GM18526 (cell line): ENCODE measurements around the gene NBDY.

Experiments
- POLR2A ChIP-seq: IDR thresholded peaks from 3 replicates; pipeline ENCODE4 v1.6.1; 2011; ENCODE audit not compliant: insufficient read length; ENCODE audit errors: extremely low read depth

The NBDY gene

GRCh38 chrX:56785442-56785841 is 56.4 kb downstream of the NBDY start:
- TF ChIP-seq POLR2A: no peak

- no peak for TF ChIP-seq POLR2A
Observed at GRCh38 chrX:56786889-56787733, 58.1 kb downstream of the NBDY start.

DNA sequence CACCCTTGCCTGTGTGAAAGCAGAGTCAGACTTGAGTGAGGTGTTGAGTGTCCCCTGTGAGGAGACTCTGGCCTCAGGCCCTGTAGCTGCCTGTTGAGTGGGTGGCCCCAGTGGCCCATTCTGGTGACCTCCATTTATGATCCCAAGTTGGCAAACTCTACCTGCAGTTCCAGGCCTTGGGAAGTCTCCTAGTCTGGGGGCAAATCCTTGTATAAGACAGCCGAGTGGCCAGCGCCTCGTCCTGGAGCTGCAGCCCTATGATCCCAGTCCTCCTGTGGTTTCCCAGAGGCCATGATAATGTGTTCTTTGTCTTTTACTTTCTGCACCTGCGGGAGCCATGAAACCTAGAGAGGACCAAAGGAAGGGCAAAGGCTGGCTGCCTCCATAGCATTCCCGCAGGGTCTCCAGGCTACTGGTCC is 58.7 kb downstream of the NBDY start:
- no peak for TF ChIP-seq POLR2A

DNA sequence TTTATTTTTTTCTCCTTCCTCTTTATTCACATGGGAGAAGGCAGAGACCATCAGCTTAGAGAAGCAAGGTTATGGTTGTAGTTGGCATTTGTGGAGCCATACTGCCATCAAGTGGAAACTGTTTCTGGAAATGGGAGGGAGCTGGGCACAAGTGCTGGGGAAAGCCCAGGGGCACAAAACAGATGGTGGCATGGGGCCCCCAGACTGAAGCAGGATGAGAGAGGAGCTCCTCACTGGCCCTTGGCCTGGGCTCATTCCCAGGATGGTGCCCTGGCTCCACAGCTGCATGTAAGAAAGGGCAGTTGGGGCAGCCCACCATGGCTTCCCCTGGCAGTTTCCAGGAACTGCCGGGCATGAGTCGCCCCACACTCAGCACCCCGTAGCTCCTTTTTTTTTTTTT is 59.2 kb downstream of the NBDY start:
- TF ChIP-seq POLR2A: no peak

DNA sequence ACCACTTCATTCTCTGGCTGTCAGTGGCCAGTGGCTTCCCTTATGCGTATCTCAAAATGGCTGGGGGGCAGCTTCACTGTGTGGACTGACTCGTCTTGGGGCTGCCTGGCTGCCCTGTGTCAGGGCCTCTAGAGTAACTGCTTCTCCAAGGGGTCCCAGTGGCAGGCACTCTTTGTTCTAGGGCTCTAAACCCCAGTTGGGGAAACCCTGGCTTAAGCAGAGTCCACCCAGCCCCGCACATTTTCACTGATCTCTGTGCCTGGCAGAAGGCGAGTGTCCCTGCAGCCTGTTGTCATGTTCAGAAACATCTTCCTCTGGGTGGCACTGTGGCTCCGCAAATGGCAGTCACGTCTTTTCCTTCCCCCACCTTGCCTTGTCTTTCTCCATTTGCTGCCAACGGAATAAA is 59.7 kb downstream of the NBDY start:
- TF ChIP-seq POLR2A: no peak

DNA sequence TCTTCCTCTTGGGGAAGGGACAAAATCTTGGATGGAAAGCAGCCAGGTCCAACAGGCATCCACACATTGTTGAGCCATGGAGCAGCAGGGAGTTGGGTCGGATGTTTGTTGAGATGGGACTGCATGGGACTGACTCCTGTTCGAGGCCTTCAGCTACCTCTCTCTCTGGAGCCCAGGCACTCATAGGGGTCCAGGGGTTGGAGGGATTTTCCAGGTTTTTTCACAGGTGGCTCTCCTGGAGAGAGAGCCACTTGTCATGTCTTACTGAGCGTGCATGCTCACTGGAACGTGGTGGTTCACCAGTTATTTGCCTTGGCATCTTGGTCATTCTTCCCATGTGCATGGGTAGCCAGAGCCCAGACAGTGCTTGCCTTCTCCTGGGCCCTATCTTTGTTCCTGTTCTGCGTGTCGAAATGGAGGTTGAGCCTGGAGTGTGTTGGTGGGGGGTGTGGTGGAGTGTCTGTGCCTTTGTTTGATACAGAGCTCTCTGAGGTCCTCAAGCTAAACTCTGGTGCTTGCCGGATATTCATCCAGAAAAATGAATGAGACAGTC is 60.6 kb downstream of the NBDY start:
- no peak for TF ChIP-seq POLR2A

DNA sequence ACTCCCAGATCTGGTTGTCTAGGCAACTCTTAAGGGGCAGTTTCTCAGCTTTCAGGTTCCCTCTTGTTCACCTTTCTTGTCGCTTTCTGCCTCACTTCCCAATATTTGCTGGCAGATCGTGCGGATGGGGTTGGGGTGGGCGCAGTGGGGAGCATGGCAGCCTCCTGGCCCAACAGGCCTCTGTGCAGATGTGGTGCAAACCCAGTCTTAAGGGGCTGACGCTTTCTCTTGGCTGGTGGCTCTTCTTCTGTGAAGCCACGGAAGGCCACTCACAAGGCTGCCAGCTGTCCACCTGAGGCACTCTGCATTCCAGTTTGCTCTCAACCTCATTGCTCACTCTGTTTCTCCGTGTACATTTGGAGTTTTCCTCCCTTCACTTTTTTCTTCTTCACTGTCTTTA is 61.7 kb downstream of the NBDY start:
- TF ChIP-seq POLR2A: no peak

- TF ChIP-seq POLR2A: no peak
Observed at GRCh38 chrX:56791456-56791855, 62.4 kb downstream of the NBDY start.

GRCh38 chrX:56792270-56793111 is 63.4 kb downstream of the NBDY start:
- no peak for TF ChIP-seq POLR2A

GRCh38 chrX:56793112-56793430 is 64.0 kb downstream of the NBDY start:
- TF ChIP-seq POLR2A: no peak

DNA sequence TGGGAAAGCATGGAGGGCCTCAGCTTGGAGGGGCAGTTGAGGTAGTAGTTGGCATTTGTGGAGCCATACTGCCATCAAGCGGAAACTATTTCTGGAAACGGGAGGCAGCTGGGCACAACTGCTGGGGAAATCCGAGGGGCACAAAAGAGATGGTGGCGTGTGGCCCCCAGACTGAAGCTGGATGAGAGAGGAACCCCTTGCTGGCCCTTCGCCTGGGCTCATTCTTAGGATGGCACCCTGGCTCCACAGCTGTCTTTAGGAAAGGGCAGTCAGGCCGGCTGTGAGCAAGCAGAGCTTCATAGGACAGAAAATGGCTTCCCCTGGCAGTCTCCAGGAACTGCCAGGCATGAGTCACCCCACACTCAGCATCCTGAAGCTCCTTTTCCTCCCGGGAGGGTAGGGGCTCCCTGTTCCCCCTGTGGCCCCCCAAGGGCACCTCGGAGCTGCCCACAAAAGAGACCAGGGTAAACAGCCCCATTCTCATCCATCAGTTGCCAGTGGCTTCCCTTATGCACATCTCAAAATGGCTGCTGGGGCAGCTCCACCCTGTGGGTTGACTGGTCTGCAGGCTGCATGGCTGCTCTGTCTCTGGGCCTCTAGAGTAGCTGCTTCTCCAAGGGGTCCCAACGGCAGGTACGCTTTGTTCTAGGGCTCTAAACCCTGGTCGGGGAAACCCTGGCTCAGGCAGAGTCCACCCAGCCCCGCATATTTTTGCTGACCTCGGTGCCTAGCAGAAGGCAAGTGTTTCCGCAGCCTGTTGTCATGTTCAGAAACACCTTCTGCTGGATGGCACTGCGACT is 64.7 kb downstream of the NBDY start:
- no peak for TF ChIP-seq POLR2A

DNA sequence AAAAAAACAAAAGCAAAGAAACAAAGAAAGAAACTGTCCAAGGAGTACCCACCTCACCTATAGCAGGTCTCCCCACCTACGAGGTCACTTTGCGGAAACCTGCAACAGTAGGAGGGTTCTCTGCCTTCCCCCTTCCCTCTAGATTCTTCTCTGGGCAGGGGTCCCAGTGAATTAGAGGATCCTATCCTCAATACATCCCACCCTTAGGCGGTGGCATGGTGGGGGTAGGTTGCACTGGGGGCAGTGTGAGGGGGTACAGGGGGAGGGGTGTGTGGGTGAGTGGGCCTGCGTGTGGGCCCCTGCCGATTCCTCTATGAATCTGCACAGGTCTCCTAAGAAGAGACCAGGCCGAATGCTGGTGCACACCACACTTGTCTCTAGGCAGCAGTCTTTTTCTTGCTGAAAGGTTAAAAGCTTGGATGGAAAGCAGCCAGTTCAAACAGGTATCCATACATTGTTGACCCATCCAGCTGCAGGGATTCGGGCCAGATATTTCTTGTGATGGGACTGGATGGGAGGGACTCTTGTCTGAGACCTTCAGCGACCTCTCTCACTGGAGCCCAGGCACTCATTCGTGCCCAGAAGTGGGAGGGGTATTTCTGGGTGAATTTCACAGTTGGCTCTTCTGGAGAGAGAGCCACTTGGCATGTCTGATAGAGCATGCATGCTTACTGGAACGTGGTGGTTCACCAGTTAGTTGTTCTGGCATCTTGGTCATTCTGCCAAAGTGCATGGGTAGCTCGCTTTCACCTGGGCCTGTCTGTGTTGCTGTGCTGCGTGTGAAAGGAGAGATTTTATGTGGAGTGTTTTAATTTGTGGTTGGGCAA is 65.6 kb downstream of the NBDY start:
- no peak for TF ChIP-seq POLR2A

DNA sequence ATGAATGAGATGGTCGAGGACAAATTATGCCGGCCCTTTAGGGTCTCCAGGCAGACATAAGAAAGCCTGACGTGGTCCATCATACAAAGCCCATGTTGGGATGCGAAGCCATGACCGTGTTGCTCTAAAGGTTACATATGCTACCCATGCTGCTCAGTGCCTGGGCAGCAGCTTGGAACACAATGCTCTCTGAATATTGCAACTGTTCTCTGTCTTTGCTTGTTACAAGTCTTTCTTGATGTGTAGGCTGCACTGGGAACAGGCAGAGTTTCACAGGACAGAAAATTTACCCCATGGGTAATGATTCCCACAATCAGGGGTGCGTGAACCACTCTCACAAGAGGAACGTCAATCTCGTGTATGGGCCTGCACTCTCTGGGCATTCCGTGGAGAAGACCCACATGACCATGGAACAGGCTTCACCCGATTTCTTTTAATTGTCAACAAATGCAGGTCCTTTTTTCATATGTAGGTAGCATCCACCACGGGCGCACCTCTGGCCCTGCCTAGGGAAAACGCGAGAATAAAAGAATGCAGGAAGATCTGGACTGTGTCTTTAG is 66.3 kb downstream of the NBDY start:
- no peak for TF ChIP-seq POLR2A
